Measurements from ENCODE around the gene CRKL. TPM values are rescaled to one million over a fixed set of nuclear protein-coding genes. Genes with fewer than 3 reads are reported as not detected.
A peak's percentile ranks its signal among the peaks of the same experiment; 100 is the strongest.

Gene CRKL
- total RNA-seq, 1 experiment from 2014 or later, result 106 TPM

GRCh38 chr22:20957683-20958431 is 40.6 kb downstream of the CRKL start:
- Mint-ChIP-seq H3K4me3 (peak overlapping the region; percentile 71 to 86), H3K9me3 (no peaks in the 10 kb centered on the region)

More at GRCh38 chr22:20957683-20958431, 40.6 kb downstream of the CRKL start:
- Histone ChIP-seq H2AK5ac (ENCODE audit: insufficient read length, low read length) (no peak overlapping the region), H2BK12ac (ENCODE audit: insufficient read length, low read depth, low read length) (no peak overlapping the region), H3T11ph (ENCODE audit: low read length) (no peak overlapping the region), H4K20me1 (ENCODE audit: control insufficient read depth, insufficient read depth, insufficient read length) (no peaks in the 10 kb centered on the region), H3K23me2 (ENCODE audit: insufficient read length, low read depth, low read length, poor library complexity, severe bottlenecking) (peaks cover 4% of the 10 kb centered on the region), H3K27ac (ENCODE audit: insufficient read length, low read depth, low read length) (no peak overlapping the region), H3K79me1 (ENCODE audit: insufficient read depth, low read depth, low read length, poor library complexity, severe bottlenecking) (no peaks in the 10 kb centered on the region), H4K5ac (ENCODE audit: insufficient read length, low read depth, low read length) (no peak overlapping the region), H2BK120ac (ENCODE audit: low read depth, low read length, poor library complexity, severe bottlenecking) (no peak overlapping the region), H2BK20ac (ENCODE audit: low read depth, low read length, poor library complexity, severe bottlenecking) (no peak overlapping the region), H4K8ac (replicated peaks; ENCODE audit: insufficient read length, low read depth, low read length) (no peak overlapping the region), H3K4me1 (ENCODE audit: insufficient read depth, low read length) (no peaks in the 10 kb centered on the region), H4K91ac (ENCODE audit: insufficient read length, low read depth, low read length) (no peak overlapping the region), H3K27me3 (ENCODE audit: insufficient read depth, low read length) (no peaks in the 10 kb centered on the region; the same call in 1 of the 2 replicates), H3K18ac (ENCODE audit: insufficient read length, low read depth, low read length) (no peak overlapping the region), H3K9ac (ENCODE audit: extremely low read depth, insufficient read length, low read length) (peak overlapping the region; percentile 8), H3K79me2 (ENCODE audit: insufficient read depth, low read length) (no peaks in the 10 kb centered on the region), H3K23ac (ENCODE audit: insufficient read length, low read depth, low read length) (no peak overlapping the region), H3K56ac (ENCODE audit: insufficient read length, low read depth, low read length) (no peak overlapping the region), H3K4me2 (ENCODE audit: insufficient read depth, insufficient read length, low read length) (peak overlapping the region; percentile 23), H2AFZ (ENCODE audit: low read length) (no peak overlapping the region), H3K14ac (ENCODE audit: insufficient read depth, low read length) (no peak overlapping the region), H2BK15ac (ENCODE audit: low read depth, low read length) (no peak overlapping the region), H2BK5ac (ENCODE audit: insufficient read length, low read length) (no peak overlapping the region), H3K4ac (ENCODE audit: low read depth, low read length) (no peak overlapping the region), H3K9me3 (ENCODE audit: control insufficient read depth, low read depth, low read length) (no peaks in the 10 kb centered on the region)
- no peak overlapping the region for H3K27ac Mint-ChIP-seq
- H3K36me3 Mint-ChIP-seq (ENCODE audit: insufficient read depth in 1 of 3, low read depth in 3 of 3), result peaks cover under 1 to 16% (median 14%) of the 10 kb centered on the region in 3 experiments; a peak in 6 of 7 replicates
- no CpG with 5 or more reads among the region's 32 CpGs for WGBS (ENCODE audit: extremely low coverage, insufficient read length, low lambda C conversion rate)
- TF ChIP-seq CTCF (conservative IDR thresholded peaks at IDR 0.05), result no peak
- peak; percentile 69 for DNase-seq
- H3K27me3 Mint-ChIP-seq (ENCODE audit: low read depth), result peaks cover 33% of the 10 kb centered on the region
- H3K4me1 Mint-ChIP-seq, result peaks cover 9 to 13% of the 10 kb centered on the region in 2 experiments
